ENCODE results near the gene MRGPRF. TPM values are rescaled to one million over a fixed set of nuclear protein-coding genes. Genes with fewer than 3 reads are reported as not detected.

The MRGPRF gene
- total RNA-seq, 4 donors from 2014 or later: 4.2 to 21.9 (median 5.2) TPM

DNA sequence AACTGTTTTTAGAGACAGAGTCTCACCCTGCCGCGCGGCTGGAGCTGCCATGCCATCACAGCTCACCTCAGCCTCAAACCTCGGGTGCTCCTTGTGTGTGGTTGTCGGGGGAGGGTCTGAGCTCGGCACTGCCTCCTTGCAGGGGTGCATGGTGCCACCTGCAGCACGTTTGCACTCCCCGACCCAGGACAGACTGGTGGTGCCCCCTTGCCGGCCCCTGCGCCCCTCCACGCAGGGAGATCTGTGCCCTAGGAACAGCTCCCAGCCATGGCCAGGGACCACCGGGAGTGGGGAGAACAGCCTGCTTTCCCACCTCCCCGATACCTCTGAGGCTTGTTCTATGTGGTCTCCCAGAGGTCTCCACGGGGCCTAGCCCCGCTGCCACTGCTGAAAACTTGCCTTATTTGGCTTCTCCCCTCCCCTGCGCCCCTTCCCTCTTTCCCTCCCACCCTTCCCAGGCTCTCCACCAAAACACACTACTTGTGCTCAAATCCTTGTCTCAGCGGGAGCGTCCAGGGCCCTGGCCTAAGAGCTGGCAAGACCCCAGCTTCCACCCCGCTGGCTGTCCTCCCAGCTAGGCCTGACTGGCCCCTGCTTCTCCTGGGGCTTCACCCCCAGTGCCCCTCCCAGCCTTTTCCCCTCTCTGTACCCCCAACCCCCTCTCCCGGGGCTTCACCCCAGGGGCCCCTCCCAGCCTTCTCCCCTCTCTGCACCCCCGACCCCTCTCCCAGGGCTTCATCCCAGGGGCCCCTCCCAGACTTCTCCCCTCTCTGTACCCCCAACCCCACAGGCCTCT lies 22.3 kb upstream of the MRGPRF start:
- Histone ChIP-seq H3K27me3 (no peaks in the 10 kb centered on the region), H3K9me3 (no peaks in the 10 kb centered on the region), H3K4me1 (no peaks in the 10 kb centered on the region), H3K4me3 (no peak overlapping the region), H3K36me3 (no peaks in the 10 kb centered on the region), H3K27ac (peak overlapping the region; percentile 10 to 74 (median 52))
- TF ChIP-seq CTCF (IDR thresholded peaks at IDR 0.05) (no peak), POLR2A (IDR thresholded peaks at IDR 0.05) (no peak)
- no peak for DNase-seq

DNA sequence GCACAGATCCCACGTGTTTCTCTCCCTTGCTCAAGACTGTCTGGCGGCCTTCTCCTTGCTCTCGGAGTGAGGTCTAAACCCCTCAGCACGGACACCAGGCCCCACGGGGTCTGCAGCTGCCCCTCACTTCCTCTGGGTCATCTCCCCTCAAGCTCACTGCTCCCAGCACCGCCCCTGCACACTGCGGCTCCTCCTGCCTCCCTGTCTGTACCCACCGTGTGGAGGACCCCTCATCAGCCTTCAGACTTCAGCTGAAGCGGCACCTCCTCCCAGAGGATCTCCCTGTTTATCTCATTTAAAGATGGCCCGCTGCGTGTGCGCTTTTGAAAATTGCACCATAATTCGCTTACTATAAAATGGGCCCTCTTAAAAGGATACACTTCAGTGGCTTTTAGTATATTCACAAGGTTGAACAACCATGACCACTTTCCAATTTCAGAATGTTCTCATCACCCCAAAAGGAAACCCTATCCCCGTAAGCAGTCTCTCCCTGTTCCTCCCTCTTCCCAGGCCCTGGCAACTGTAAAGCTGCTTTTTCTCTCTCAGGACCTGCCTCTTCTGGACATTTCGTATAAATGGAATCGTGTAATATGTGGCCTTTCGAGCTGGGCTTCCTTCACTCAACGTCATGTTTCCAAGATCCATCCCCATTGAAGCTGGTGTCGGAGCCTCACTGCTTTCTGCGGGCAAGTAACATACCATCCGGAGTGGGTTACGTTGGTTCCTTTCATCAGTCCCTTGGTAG lies 21.2 kb upstream of the MRGPRF start:
- Histone ChIP-seq H3K4me1 (no peaks in the 10 kb centered on the region), H3K9me3 (no peaks in the 10 kb centered on the region), H3K27me3 (no peaks in the 10 kb centered on the region), H3K27ac (no peak overlapping the region), H3K4me3 (no peak overlapping the region), H3K36me3 (no peaks in the 10 kb centered on the region)
- DNase-seq: no peak
- TF ChIP-seq POLR2A (IDR thresholded peaks at IDR 0.05) (no peak), CTCF (IDR thresholded peaks at IDR 0.05) (no peak)

- Histone ChIP-seq H3K27me3 (no peaks in the 10 kb centered on the region), H3K27ac (no peak overlapping the region), H3K36me3 (no peaks in the 10 kb centered on the region), H3K4me3 (no peak overlapping the region), H3K4me1 (no peaks in the 10 kb centered on the region), H3K9me3 (no peaks in the 10 kb centered on the region)
- TF ChIP-seq POLR2A (IDR thresholded peaks at IDR 0.05): no peak
- no peak for TF ChIP-seq CTCF (IDR thresholded peaks at IDR 0.05)
- DNase-seq: no peak
Measured at GRCh38 chr11:69033431-69033830, 20.4 kb upstream of the MRGPRF start.

DNA sequence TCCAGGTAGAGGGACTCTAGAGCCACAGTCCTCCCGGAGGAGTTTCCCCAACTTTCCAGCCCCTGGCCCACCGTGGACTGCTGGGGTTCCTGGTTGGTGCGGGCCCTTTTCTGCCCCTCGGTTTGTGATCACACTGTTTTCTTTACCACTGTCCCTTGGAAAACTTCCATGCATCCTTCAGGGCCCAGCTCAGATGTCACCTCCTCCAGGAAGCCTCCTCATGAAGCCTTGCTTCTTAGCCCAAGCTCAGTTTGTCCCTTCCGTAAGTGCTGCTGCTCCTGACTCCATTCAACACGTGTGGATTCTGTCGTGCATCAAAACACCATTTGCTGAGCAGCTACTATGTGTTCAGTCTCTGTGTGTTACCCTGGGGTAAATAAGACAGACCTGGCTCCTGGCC lies 19.8 kb upstream of the MRGPRF start:
- no peak for DNase-seq
- H3K4me1 ChIP-seq: no peaks in the 10 kb centered on the region
- H3K27me3 ChIP-seq: no peaks in the 10 kb centered on the region
- H3K4me3 ChIP-seq: no peak overlapping the region
- H3K9me3 ChIP-seq: no peaks in the 10 kb centered on the region
- H3K36me3 ChIP-seq: no peaks in the 10 kb centered on the region
- no peak overlapping the region for H3K27ac ChIP-seq
- TF ChIP-seq CTCF (IDR thresholded peaks at IDR 0.05): no peak
- TF ChIP-seq POLR2A (IDR thresholded peaks at IDR 0.05): no peak

DNA sequence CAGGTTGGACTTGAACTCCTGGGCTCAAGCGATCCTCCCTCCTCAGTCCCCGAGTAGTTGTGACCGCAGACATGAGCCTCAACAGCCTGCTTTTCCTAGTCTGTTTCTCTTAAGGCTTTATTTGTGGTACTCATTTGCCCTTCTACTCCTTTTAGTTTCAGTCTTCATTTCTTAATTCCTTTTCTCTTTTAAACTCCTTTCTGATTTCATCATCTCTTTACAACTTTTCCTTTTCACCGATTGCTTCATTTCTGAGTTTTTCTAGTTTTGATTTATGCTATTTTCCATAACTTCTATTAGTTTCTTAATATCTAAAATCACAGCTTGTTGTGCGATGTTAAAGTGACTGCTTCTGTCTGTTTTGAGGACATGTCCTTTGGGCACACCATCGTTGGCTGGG lies 17.3 kb upstream of the MRGPRF start:
- no peaks in the 10 kb centered on the region for H3K36me3 ChIP-seq
- no peaks in the 10 kb centered on the region for H3K9me3 ChIP-seq
- no peak for DNase-seq
- no peak for TF ChIP-seq POLR2A (IDR thresholded peaks at IDR 0.05)
- no peak for TF ChIP-seq CTCF (IDR thresholded peaks at IDR 0.05)
- H3K27ac ChIP-seq: no peak overlapping the region
- H3K4me1 ChIP-seq: no peaks in the 10 kb centered on the region
- no peak overlapping the region for H3K4me3 ChIP-seq
- no peaks in the 10 kb centered on the region for H3K27me3 ChIP-seq

Measured in Peyer's patch (tissue), 4 donors.